Uterus (tissue), 2 donors: ENCODE data around the gene CASZ1.

ENCODE experiments used
- POLR2A ChIP-seq, 2 donors: fragments of 450-650 bp; IDR thresholded peaks; one replicate each; pipeline ENCODE4 v1.6.1; 2016; ENCODE audit warnings: antibody characterized with exemption in 2 of 2, mild to moderate bottlenecking in 1 of 2, moderate library complexity in 1 of 2
- TF ChIP-seq, protein P1 (sequence below), 4 experiments: fragments of 200-600 bp in 2 of 4; fragments of 450-650 bp in 2 of 4; sonication (generic) in 2 of 4; IDR thresholded peaks; one replicate each; pipeline ENCODE4 v1.5.1; 2016 to 2019; ENCODE audit warnings: antibody characterized with exemption in 4 of 4, mild to moderate bottlenecking in 2 of 4, moderate library complexity in 1 of 4

DNA sequence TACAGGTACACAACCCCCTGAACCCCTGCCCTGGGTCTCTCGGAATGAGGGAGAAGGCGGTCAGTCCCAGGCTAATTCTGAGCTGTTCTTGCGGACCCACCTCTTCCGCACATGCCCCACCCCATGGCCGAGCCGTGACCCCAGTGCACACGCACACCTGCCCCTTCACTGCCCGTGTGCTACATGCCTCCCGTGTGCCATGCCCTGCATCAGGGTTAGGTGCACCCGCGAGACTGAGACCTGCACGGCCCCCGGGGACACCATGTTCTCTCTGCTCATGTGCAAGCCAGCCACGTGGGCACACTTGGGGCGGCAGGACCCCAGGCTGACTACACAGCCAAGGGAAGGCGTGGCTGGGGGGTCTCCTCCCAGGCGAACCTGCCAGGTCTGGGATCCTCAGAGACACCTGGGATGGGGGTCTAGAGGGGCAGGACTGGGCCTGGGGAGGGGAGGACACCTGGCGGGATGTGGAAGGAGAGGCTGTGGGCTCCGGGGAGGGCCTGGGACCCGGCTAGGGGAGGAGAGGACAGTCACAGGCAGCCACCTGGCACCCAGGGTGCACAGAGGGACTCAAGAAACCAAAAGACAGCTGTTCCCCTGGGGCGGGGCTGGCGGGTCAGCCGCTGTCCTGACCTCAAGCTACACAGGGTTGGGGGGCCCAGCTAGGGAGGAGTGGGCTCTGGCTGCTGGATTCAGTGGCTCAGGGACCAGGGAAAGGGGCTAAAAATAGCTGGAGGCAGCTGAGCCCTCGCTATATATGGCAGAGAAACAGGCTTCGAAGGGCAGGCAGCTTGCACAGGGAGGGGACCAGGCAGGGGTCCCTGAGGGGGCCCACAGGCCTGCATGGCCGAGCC is 133.4 kb downstream of the CASZ1 start:
- TF ChIP-seq, protein P1, sequence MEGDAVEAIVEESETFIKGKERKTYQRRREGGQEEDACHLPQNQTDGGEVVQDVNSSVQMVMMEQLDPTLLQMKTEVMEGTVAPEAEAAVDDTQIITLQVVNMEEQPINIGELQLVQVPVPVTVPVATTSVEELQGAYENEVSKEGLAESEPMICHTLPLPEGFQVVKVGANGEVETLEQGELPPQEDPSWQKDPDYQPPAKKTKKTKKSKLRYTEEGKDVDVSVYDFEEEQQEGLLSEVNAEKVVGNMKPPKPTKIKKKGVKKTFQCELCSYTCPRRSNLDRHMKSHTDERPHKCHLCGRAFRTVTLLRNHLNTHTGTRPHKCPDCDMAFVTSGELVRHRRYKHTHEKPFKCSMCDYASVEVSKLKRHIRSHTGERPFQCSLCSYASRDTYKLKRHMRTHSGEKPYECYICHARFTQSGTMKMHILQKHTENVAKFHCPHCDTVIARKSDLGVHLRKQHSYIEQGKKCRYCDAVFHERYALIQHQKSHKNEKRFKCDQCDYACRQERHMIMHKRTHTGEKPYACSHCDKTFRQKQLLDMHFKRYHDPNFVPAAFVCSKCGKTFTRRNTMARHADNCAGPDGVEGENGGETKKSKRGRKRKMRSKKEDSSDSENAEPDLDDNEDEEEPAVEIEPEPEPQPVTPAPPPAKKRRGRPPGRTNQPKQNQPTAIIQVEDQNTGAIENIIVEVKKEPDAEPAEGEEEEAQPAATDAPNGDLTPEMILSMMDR (IDR thresholded peaks at IDR 0.05) = no peak
- no peak for TF ChIP-seq POLR2A (IDR thresholded peaks at IDR 0.05)
